Fibroblast of peridontal ligament (primary cell): ENCODE measurements around the gene SLC2A13.
A peak's percentile ranks its signal among the peaks of the same experiment; 100 is the strongest.
"Not testable (repeated sequence)": the region's sequence is repeated elsewhere in the genome, so short reads cannot be mapped to it uniquely, and the experiment has no call there.

Experiments
- DNase-seq: peaks from one replicate; pipeline ENCODE4 v3.0.0-alpha.2; 2010; ENCODE audit errors: extremely low read depth

Gene SLC2A13

DNA sequence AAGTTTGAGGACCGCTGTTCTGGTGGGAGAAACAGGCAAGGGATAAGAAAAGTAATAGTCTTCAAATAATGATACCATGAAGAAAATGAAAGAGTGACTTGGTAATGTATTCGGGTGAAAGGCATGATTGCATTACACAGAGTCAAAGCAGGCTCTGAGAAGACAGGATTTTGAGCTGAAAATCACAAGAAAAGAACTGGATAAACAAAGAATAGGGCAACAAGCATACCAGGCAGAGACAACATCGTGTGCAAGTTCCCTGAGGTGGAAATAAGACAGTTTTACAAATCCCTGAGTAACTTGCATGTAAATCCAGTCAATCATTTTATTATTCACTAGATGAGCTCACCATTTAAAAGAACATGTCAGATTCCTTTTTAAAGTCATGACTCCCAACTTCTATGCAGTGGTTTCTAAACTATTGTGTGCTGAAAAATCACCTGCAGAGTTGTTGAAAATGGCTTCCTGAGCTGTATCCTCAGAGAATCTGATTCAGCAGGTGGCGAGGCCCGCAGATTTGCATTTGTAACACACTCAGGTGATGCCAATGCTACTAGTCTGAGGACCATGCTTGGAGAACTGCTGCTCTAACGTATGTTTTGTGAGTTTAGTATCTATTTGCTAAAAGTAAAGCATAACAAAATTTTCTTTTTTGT, 353.3 kb downstream of the SLC2A13 start:
- DNase-seq: no peak

DNA sequence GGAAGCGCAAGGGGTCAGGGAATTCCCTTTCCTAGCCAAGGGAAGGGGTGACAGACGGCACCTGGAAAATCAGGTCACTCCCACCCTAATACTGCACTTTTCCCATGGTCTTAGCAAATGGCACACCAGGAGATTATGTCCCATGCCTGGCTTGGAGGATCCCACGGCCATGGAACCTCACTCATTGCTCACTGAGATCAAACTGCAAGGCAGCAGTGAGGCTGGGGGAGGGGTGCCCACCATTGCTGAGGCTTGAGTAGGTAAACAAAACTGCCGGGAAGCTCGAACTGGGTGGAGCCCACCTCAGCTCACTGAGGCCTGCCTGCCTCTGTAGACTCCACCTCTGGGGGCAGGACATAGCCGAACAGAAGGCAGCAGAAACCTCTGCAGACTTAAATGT, 359.7 kb downstream of the SLC2A13 start:
- DNase-seq: not testable (repeated sequence)

GRCh38 chr12:39743655-39744054, 362.2 kb downstream of the SLC2A13 start:
- DNase-seq: no peak

- no peak for DNase-seq
Measured at GRCh38 chr12:39736406-39736805, 369.5 kb downstream of the SLC2A13 start.

DNA sequence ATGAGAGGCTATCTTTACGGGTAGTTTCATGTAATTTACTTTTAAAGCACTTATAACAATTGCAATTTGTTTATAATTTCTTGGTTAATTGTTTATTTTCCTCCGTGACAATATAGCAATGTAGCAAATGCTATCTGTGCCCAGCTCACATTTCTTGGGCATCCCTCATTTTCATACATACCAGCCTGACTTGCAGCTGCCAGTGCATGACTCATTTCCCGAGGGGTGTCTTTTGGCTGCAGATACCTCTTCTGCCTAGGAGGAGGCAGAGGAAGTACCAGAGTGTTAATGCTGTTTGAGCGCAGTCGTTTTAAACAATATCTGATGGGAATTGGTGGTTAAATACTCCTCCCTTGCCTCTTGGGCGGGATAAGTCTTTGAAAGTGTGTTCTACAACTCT, 382.1 kb downstream of the SLC2A13 start:
- DNase-seq: peak; percentile 80

- no peak for DNase-seq
Measured at GRCh38 chr12:39722504-39722903, 383.4 kb downstream of the SLC2A13 start.

DNA sequence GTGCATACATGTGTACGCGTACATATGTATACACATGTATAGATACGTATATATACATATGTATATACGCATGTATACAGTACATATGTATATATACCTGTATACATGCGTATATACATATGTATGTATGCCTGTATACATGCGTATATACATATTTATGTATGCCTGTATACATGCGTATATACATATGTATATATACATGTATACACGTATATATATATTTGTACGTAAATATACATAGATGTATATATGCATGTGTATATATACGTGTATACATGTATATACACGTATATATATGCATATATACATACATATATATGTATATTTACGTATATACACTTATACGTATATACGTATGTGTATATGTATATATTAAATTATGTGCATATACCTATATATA, 392.3 kb downstream of the SLC2A13 start:
- no peak for DNase-seq

DNA sequence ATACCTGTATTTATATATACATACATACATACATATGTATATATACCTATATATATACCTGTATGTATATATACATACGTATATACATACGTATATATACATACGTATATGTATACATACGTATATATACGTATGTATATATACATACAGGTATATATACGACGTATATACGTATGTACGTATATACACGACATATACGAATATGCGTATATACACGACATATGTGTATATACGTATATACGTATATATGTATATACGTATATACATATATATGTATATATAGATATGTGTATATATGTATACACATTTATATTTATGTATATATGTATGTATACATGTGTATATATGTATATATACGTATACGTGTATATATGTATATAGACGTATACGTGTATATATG, 393.5 kb downstream of the SLC2A13 start:
- no peak for DNase-seq
